Adipocyte (in vitro differentiated cells): Measurements from ENCODE around the gene SMAD2.

Experiments
- DNase-seq: peaks from one replicate; pipeline ENCODE4 v3.0.0-alpha.2; 2015; ENCODE audit warnings: low read depth
- H3K27me3 ChIP-seq: replicated peaks from 2 replicates; pipeline ENCODE4 v1.7.0; 2013; ENCODE audit warnings: mild to moderate bottlenecking, low read length, moderate library complexity; ENCODE audit not compliant: control insufficient read depth, insufficient read depth
- H3K36me3 ChIP-seq: 2 replicates; pipeline ENCODE4 v1.7.0; 2013; ENCODE audit warnings: low read length, mild to moderate bottlenecking, moderate library complexity; ENCODE audit not compliant: control insufficient read depth, insufficient read depth, severe bottlenecking
- H3K4me1 ChIP-seq: 2 replicates; pipeline ENCODE4 v1.7.0; 2013; ENCODE audit warnings: mild to moderate bottlenecking, low read length, moderate library complexity; ENCODE audit not compliant: control insufficient read depth, insufficient read depth
- H3K4me3 ChIP-seq: 2 replicates; pipeline ENCODE4 v1.7.0; 2013; ENCODE audit warnings: mild to moderate bottlenecking, low read length, moderate library complexity
- H3K9ac ChIP-seq: 2 replicates; pipeline ENCODE4 v1.7.0; 2013; ENCODE audit warnings: mild to moderate bottlenecking, low read length, moderate library complexity
- H3K9me3 ChIP-seq: 2 replicates; pipeline ENCODE4 v1.7.0; 2013; ENCODE audit warnings: mild to moderate bottlenecking, low read length, moderate library complexity; ENCODE audit not compliant: control insufficient read depth

SMAD2 gene

DNA sequence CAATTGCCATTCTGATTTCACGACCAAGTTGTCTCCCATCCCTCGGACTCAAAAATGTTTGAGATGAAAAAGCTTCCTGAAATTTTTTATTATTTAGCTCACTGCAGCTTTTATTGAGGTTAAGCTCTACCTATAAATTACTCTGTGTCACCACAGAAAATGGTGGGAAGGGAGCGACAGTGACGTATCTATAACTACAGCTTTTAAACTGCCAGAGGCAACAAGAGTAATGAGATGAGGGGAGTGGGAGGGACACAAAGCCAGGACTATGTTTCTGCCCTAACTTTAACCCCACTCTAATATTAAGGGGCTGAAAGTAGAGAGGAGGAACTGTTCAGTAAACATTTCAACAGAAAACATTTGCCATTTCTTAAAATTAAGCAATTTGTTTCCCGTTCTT, 37.4 kb downstream of the SMAD2 start:
- no peaks in the 10 kb centered on the region for H3K9me3 ChIP-seq
- peaks cover 5% of the 10 kb centered on the region for H3K4me1 ChIP-seq
- H3K4me3 ChIP-seq, result no peak overlapping the region
- no peaks in the 10 kb centered on the region for H3K27me3 ChIP-seq
- H3K9ac ChIP-seq, result no peak overlapping the region
- no peak for DNase-seq
- peaks cover 34% of the 10 kb centered on the region for H3K36me3 ChIP-seq

DNA sequence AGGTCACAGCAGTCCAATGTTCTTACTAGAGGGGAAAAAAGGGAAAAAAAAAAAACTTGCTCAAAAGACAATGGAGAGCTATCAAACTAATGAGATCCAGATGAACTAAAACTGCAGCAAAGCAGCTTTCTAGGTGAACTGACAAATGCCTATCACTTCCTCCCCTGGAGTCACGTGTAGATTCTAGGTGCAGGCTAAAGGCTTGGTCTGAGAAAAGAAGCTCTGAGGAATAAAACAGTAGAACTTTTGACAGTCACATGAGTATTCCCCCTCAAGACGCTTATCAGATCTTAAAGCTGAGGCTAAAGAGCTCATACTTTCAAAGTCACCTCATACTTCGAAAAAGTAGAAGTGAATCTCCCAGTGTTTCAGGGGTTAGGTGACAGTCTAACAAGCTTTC, 42.3 kb downstream of the SMAD2 start:
- Histone ChIP-seq H3K9me3 (no peaks in the 10 kb centered on the region), H3K36me3 (peaks cover 43% of the 10 kb centered on the region), H3K9ac (no peak overlapping the region), H3K27me3 (no peaks in the 10 kb centered on the region), H3K4me1 (no peaks in the 10 kb centered on the region), H3K4me3 (no peak overlapping the region)
- DNase-seq, result no peak

DNA sequence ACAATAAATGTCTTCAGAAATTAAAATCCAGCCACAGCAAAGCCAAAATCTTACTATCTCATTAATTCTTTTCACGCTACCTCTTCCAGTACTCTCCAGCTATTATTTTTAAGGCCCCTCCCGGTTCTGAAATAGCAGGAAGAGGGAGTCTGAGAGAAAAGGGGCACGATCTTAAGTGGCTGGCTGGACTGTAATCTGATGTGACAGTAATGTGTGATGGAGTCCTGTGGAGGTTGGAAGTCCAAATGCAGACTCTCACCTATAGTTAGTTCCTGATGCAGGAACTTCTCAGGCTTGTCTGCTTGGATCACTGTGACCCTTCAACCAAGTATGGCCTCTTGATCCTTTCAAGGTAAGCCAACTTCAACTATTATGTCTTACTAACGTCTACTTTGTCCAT, 43.2 kb downstream of the SMAD2 start:
- Histone ChIP-seq H3K4me3 (no peak overlapping the region), H3K9me3 (no peaks in the 10 kb centered on the region), H3K27me3 (no peaks in the 10 kb centered on the region), H3K36me3 (peaks cover 43% of the 10 kb centered on the region), H3K4me1 (peaks cover 9% of the 10 kb centered on the region), H3K9ac (no peak overlapping the region)
- DNase-seq, result no peak

DNA sequence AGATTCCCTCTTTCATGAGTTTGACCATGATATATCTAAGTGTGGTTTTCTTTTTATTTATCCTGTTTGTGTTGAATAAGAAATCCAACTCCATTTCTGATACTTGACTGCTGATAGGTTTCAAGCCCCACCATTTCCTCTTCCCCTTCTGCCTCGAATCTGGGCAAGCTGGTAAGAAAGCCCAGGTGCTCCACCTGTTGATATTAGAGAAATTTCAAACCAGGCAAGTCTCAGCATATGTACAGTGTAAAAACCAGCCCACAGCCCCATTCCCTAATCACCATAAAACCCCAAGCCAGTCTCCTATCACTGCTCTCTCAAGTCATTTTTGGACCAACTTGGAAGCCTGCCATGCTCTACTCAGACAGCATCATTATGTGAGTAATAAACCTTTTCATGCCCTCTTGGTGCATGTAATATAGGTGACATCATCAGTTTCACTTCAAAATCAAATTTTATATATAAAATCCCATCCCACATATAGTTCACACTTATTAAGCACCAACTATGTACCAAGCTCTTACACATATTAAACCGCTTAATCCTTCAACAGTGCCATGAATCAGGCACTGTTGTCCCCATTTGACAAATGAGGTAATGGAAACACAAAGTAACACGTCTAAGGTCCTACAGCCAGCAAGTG, 46.6 kb downstream of the SMAD2 start:
- H3K4me3 ChIP-seq, result no peak overlapping the region
- no peak overlapping the region for H3K9ac ChIP-seq
- H3K36me3 ChIP-seq, result peaks cover 43% of the 10 kb centered on the region
- no peaks in the 10 kb centered on the region for H3K27me3 ChIP-seq
- H3K4me1 ChIP-seq, result peaks cover 13% of the 10 kb centered on the region
- DNase-seq, result peak; percentile 27
- H3K9me3 ChIP-seq, result no peaks in the 10 kb centered on the region

DNA sequence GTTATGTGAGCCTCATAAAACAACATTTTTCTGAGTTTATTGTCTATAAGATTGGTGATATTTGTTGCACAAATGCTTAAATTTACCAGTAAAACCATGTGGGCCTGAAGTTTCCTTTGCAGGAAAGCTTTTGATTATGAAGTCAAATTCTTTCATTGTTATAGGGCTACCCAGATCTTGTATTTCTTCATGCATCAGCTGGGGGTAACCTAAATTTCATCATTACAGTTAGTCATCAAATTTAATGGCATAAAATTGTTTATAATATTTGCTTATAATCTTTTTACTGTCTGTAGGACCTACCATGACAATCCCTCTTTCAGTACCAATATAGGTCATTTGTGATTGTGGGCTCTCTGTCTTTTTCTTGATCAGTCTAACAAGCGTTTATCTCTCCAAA, 47.8 kb downstream of the SMAD2 start:
- H3K4me3 ChIP-seq, result no peak overlapping the region
- H3K27me3 ChIP-seq, result no peaks in the 10 kb centered on the region
- H3K36me3 ChIP-seq, result peaks cover 31% of the 10 kb centered on the region
- H3K9ac ChIP-seq, result no peak overlapping the region
- DNase-seq, result peak; percentile 57
- peaks cover 13% of the 10 kb centered on the region for H3K4me1 ChIP-seq
- H3K9me3 ChIP-seq, result no peaks in the 10 kb centered on the region

DNA sequence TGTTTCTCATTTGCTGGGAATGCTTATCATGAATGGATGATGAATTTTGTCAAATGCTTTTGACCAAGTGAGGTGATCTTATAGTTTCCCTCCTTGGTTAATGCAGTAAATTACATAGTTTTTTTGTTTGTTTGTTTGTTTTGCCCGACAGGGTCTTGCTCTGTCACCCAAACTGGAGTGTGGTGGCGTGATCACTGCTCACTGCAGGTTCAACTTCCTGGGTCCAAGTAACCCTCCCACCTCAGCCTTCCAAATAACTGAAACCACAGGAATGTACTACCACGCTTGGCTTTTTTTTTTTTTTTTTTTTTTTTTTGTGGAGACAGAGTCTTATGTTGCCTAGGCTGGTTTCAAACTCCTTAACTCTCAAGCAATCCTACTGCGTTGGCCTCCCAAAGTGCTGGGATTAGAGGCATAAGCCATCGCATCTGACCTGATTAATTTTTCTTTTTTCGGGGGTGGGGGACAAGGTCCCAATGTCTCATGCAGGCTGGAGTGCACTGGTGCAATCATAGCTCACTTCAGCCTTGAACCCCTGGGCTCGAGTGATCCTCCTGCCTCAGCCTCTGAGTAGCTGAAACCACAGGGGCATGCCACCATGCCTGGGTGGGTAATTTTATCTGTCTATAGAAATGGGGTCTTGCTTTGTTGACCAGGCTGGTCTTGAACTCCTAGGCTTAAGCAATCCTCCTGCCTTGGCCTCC, 48.6 kb downstream of the SMAD2 start:
- H3K9me3 ChIP-seq, result no peaks in the 10 kb centered on the region
- DNase-seq, result peak; percentile 23
- peaks cover 25% of the 10 kb centered on the region for H3K36me3 ChIP-seq
- H3K4me1 ChIP-seq, result peaks cover 15% of the 10 kb centered on the region
- H3K27me3 ChIP-seq, result no peaks in the 10 kb centered on the region
- no peak overlapping the region for H3K4me3 ChIP-seq
- no peak overlapping the region for H3K9ac ChIP-seq

DNA sequence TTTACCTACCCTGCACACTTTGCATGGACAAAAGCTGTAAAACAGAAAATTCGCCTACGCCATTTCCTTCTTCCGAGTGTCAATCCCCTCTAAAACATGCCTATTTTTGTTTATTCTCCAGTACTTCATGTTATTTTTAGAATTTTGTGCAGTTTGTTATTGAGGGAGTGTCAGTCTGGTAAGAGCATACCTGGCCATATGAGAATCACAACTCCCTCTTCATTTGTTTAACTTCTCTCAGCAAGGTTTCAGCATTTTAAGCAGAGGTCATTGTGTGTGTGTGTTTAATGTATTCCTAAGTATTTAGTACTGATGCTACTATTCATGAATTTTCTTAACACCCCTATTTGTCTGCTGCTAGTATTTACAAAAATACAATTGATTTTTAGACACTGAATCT, 49.4 kb downstream of the SMAD2 start:
- H3K36me3 ChIP-seq, result peaks cover 25% of the 10 kb centered on the region
- no peak for DNase-seq
- peaks cover 17% of the 10 kb centered on the region for H3K4me1 ChIP-seq
- H3K4me3 ChIP-seq, result no peak overlapping the region
- no peaks in the 10 kb centered on the region for H3K27me3 ChIP-seq
- H3K9ac ChIP-seq, result no peak overlapping the region
- no peaks in the 10 kb centered on the region for H3K9me3 ChIP-seq

DNA sequence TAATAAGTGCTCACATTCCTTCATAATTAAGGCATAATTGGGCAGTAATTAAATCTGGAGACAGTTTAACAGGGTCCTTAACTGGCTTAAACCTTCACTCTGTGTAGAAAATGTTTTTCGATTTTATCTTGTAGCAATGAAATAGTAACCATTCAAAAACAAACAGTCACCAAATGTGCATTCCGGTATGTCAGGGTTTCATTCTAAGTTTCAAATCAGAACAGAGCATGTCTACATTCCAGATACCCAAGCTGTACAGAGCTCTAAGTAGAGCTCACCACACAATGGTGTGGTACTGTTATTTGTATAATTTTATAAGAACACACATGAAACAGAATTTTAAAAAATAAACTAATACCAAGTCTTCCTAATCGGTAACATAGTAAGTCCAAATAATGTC, 52.6 kb downstream of the SMAD2 start:
- peak; percentile 32 for DNase-seq
- no peak overlapping the region for H3K9ac ChIP-seq
- H3K4me3 ChIP-seq, result no peak overlapping the region
- no peaks in the 10 kb centered on the region for H3K9me3 ChIP-seq
- H3K27me3 ChIP-seq, result no peaks in the 10 kb centered on the region
- H3K4me1 ChIP-seq, result peaks cover 36% of the 10 kb centered on the region
- H3K36me3 ChIP-seq, result peaks cover 18% of the 10 kb centered on the region

DNA sequence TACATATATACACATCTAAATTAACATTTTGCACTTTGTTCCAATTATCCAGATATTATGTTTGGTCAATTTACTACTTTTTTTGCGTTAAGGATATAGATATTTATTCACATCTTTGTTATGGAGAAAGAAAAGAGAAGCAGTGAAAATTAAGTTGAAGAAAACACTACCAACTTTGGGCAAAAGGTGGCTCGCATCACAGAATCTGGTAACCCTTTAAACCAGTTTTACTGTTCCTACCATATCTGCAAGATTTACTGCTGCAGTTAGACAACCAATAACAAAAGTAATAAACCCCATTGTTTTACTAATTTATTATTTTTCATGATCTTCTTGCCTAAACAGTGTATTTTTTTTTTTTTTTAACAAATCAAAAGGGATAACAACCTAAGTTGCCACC, 53.6 kb downstream of the SMAD2 start:
- Histone ChIP-seq H3K4me1 (peaks cover 25% of the 10 kb centered on the region), H3K4me3 (no peak overlapping the region), H3K36me3 (peaks cover 21% of the 10 kb centered on the region), H3K9me3 (no peaks in the 10 kb centered on the region), H3K27me3 (no peaks in the 10 kb centered on the region), H3K9ac (no peak overlapping the region)
- DNase-seq, result no peak

DNA sequence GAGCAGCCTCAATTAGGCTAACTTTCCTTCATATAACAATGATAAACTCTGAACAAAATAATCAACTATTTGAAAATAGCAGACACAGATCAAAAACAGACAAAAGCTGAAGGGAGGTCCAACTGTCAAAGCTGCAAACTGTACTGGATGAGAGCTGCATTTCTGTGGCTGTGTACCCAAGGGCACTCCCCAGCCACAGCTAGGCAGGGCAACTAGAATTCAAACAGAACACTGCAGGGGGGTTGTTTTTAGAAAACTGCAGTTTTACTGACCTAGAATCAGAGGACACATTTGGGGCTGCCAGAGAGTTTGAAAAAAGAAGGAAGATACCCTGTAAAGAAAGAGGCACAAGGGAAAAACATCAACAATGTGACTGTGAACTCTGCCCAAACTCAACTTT, 56.8 kb downstream of the SMAD2 start:
- Histone ChIP-seq H3K36me3 (peaks cover 10% of the 10 kb centered on the region), H3K9ac (no peak overlapping the region), H3K27me3 (no peaks in the 10 kb centered on the region), H3K4me1 (peaks cover 37% of the 10 kb centered on the region), H3K9me3 (no peaks in the 10 kb centered on the region), H3K4me3 (no peak overlapping the region)
- peak; percentile 20 for DNase-seq

DNA sequence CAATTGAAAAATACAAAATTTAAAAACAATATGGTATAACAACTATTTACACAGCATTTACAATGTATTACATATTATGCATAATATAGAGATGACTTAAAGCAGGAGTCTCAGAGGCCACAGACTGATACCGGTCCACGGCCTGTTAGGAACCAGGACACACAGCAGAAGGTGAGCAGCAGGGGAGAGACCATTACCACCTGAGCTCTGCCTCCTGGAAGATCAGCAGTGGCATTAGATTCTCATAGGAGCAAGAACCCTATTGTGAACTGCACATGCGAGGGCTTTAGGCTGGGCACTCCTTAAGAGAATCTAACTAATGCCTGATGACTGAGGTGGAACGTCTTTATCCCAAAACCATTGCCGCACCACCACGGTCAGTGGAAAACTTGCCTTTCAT, 58.0 kb downstream of the SMAD2 start:
- peaks cover 37% of the 10 kb centered on the region for H3K4me1 ChIP-seq
- DNase-seq, result no peak
- no peaks in the 10 kb centered on the region for H3K9me3 ChIP-seq
- no peak overlapping the region for H3K4me3 ChIP-seq
- peaks cover 22% of the 10 kb centered on the region for H3K36me3 ChIP-seq
- H3K9ac ChIP-seq, result no peak overlapping the region
- no peaks in the 10 kb centered on the region for H3K27me3 ChIP-seq

DNA sequence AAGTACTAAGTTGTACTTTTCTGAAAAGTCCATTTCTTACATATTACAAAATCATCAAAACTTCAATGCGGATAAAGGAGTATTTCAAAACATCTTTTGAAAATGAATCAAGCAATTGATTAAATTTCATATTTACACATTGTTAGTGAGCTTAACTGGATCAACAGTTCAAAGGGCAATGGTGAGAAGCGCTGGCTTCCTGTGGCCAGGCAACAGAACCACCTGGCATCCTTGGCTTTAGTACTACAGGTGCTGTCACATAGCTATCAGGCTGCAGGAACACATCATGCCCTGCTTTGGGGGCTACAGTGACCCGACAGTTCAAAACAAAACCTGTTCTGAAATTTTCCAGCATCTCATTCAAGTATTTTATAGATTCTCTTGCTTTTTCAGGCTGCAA, 59.2 kb downstream of the SMAD2 start:
- H3K4me3 ChIP-seq, result no peak overlapping the region
- no peak for DNase-seq
- no peaks in the 10 kb centered on the region for H3K9me3 ChIP-seq
- H3K4me1 ChIP-seq, result peaks cover 32% of the 10 kb centered on the region
- no peak overlapping the region for H3K9ac ChIP-seq
- peaks cover 30% of the 10 kb centered on the region for H3K36me3 ChIP-seq
- no peaks in the 10 kb centered on the region for H3K27me3 ChIP-seq
